Stimulated activated CD8-positive, alpha-beta memory T cell treated with anti-CD3 and anti-CD28 coated beads, Interleukin-2, amount 100 ng/mL, for 1 hour (primary cell): ENCODE results near the gene MPRIP.
"Not testable (repeated sequence)": the region's sequence is repeated elsewhere in the genome, so short reads cannot be mapped to it uniquely, and the experiment has no call there.

Experiments
- DNase-seq, 2 donors: peaks; one replicate each; pipeline ENCODE4 v3.0.0-alpha.2; 2020; ENCODE audit warnings: low read depth in 2 of 2

MPRIP gene

DNA sequence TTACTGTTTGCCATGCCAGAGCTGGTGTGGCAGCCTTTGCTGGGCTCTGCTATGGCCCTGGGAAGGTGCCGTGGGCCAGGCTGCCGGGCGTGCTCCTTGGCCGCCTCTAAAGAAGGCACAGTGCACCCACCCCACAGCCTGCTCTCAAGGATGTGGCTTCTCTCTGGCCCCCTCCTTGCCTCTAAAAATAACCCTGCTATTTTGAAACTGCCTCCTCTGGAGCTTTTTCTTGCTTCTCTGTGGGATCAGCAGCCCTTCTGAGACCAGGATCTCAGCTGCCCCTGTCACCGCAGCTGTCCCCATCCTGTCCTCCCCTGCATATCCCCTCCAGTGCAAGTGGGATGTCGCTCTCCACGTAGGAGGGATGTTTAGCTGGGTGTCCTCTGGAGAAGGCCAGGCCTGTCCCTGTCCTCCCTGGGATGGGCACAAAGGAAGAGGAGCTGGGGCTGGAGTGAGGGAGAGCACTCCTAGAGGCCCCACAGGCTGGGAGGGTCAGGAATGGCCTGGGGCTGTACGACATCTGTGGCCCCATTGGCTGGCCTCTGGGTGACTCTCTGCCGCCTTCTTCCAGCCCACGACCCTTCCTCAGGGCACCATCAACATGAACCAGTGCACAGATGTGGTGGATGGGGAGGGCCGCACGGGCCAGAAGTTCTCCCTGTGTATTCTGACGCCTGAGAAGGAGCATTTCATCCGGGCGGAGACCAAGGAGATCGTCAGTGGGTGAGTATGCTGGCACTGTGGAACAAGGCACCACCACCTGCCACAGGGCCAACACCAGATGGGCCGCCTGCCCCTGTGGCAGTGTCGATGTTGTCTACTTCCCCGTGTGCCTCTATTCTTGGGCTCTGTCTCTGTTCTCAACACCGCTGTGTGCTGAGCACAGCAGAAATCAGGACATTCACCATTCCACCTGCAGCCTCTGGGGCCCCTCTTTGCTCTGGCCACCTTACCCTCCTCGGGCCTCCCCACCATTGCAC is 84.2 kb downstream of the MPRIP start:
- DNase-seq, result no peak

DNA sequence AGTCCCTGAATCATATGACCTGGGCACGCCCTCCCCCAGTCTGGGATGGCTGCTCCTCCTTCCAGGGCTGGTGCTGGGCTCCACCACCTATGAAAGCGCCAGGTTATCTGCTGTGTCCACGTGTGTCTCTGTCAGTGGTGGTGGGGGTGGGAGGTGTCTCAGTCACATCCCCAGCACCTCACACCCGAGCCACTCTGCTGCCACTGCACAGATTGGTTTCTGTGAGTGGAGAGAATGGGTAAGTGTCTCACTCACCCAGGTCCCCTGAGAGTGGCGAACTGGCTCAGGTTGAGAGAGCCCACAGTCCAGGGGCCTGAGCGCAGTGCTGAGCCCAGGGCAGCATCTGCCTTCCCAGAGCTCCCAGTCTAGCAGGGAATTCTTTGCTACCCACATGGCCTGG is 84.9 kb downstream of the MPRIP start:
- DNase-seq, result no peak

DNA sequence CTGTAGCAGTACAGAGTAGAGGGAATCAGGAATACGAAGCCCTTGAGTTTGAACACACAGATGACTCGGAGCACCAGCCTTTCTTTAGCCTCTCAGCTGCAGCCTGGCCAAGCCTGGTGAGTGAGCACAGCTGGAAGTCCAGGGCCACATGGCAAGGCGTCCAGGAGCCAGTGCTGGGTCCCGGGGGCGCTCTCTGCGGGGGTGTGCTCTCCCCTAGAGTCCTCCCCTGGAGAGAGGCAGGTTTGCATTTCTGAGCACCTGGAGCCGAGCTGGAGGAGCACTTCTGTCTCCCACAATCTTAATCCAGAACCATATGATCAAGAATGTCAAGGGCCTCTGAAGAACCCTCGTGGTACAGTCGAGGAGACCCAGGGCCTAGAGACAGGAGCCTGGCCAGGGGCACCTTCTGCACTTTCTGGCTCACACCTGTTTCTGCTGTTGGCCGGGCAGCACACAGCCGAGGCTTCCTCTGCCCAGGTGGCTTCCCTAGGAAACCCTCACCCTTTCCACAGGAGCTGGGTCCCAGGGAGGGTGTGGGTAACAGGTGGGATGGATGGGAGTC is 85.6 kb downstream of the MPRIP start:
- no peak for DNase-seq

DNA sequence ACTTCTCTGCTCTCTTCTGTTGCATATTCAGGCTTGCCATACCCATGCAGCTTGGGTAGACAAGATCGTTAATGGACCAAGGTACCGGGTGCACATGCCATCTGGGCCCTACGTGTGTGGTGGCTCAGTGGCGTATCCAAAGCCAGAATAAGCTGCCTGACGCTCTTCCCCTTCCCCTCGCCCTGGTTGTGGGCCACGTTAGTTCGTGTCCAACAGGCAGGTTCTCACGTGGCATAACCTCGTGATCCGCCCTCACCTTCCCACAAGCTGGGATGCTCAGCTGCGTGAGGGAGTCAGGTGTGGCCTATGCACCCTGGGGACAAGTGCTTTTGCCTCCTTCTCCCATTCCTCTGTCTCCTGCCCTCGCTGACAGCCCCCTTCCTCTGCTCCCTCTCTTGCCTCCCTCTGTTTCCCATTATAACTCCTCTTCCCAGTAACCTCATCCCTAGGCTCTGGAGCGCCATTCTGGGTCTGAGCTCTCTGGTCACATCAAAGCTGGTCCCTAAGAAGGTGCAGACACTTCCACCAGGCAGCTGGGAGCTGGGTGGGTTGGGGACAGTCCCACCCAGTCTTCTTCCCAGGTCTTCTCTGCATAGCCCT is 86.3 kb downstream of the MPRIP start:
- DNase-seq, result no peak

GRCh38 chr17:17129466-17129865 is 87.2 kb downstream of the MPRIP start:
- no peak for DNase-seq

- DNase-seq, result no peak
Observed at GRCh38 chr17:17130077-17130844, 88.0 kb downstream of the MPRIP start.

GRCh38 chr17:17131839-17132238 is 89.6 kb downstream of the MPRIP start:
- DNase-seq, result no peak

DNA sequence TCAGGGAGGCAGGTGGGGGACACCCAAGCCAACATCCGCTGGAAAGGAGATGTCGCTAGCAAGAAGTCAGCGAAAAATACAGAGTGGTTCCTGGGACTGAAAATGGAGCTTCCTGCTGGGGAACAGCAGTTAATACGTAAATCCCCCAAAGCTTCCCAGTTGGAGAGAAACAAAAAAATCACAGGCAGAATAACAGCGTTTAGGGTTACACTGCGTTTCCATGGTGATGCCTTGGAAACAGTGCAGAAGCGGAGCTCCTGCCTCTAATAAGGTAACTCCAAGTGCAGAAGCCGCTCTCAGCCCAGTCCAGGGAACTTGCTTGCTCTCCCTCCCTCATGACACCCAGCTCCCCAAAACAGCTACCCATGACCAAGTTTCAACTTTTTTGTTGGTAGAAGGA is 90.5 kb downstream of the MPRIP start:
- DNase-seq, result no peak

DNA sequence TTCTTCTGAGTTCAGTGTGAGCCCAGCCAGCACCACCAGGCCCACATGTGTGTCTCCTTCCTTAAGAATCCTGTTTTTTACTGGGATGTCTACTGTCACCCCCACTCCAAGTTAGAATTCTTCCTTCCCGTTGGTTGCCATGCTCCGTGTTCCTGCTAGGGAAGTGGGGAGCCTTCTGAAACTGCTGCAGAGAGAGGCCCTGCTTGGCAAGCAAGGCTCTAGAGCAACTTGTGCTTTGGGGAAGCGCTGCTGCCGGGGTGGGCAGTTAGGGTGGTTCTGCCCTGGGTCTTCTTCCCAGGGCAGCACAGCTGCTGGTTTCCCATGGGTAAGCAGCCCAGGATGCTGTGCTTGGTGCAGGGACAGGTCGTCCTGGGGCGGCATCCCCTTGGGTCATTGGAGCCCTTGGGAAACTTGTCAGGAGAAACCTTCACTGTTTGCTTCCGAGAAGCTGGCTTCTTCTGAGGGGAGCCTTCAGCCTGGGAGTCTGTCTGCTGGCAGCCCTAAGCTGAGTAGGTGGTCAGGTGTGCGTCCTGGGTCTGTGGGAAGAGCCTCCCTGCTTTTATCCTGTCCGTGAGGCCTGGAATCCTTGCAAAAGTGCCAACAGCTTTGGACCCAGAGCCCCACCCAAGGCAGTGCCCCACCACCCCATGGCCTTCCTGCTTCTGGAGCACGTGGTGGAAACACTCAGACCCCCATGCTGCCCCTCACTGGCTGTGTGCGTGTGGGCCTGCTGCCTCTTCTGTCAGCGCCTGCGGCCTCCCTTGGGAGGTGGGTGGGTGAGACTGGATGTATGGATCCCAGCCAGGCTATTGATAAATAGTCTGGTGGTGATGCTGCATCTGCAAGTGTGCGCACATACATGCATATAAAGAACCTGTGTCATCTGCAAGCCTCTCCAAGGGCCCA is 92.0 kb downstream of the MPRIP start:
- DNase-seq, result no peak

GRCh38 chr17:17134957-17135333 is 92.7 kb downstream of the MPRIP start:
- no peak for DNase-seq

- not testable (repeated sequence) for DNase-seq
Observed at GRCh38 chr17:17136221-17136620, 94.0 kb downstream of the MPRIP start.

GRCh38 chr17:17137731-17138585 is 95.7 kb downstream of the MPRIP start:
- no peak for DNase-seq

GRCh38 chr17:17139972-17140589 is 97.8 kb downstream of the MPRIP start:
- DNase-seq, result no peak

DNA sequence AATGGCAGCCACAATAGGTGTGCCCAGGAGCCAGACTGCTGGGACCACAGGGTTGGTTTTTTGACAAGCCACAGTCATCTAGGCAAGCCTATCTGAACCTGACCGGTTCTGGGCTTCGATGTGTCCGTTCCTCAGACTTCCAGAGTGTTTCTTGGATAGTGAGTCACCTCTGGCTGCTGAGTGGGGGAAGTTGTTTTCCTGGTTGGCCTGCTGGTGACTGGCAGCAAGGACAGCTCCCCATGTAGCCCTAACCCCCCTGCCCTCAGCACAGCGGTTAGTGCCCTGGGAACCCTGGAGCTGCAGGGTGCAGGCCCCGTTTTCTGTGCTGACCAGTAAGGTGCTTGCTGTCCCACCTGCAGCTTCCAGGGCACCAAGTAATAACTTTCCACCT is 98.3 kb downstream of the MPRIP start:
- no peak for DNase-seq

DNA sequence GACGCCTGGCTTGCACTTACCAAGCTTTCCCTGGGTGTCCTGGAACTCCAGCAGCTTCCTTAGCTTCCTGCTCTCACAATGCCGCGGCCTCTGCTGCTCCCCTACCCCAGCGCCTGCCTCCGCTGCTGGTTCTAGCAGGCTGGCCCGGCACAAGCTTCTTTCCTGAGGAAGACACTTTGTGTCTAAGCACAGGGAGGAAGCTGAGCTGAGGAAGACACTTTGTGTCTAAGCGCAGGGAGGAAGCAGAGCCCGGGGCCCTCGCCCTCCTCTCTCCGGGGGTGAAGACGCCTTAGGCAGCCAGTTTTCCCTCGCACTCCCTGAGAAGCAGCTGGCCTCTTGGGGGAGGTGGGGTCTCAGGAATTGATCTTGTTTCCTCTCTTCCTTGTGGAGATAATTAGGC is 99.0 kb downstream of the MPRIP start:
- DNase-seq, result no peak

- DNase-seq, result no peak
Observed at GRCh38 chr17:17141860-17142552, 99.7 kb downstream of the MPRIP start.

DNA sequence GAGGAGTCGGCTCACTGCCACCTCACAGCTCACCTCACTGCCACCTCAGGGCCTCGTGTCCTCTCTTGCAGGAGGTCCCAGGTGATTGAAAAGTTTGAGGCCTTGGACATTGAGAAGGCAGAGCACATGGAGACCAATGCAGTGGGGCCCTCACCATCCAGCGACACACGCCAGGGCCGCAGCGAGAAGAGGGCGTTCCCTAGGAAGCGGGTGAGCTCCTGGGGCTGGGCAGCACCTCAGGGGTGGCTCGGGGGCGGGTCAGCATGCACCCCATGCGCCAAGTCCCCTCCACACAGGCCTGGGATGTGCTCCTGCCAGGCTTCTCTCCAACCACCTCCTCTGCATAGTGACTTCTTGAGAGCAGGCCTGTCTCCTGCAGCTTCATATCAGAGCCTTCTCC is 100.3 kb downstream of the MPRIP start:
- DNase-seq, result no peak

GRCh38 chr17:17143501-17143900 is 101.2 kb downstream of the MPRIP start:
- no peak for DNase-seq

DNA sequence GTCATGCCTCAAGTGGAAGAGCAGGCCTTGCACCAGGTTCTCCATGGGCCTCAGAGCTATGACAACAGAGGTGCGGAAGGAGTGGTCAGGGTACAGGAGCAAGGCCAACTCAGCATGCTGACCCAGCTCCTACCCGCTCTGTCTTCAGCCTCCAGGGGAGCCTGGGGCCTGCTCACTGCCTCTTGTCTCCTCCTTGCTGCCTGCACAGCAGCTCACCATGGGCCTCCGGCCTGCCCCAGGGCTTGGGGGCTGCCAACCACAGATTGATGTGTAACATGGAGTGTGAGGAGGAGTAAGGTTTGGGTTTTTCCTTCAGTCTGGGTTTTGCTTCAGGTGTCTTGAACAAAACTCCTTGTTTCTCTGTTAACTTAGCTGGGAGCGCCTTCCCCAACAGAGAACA is 101.8 kb downstream of the MPRIP start:
- no peak for DNase-seq
